ENCODE data around the gene ADRA1B. TPM values are rescaled to one million over a fixed set of nuclear protein-coding genes. Genes with fewer than 3 reads are reported as not detected.

The ADRA1B gene
- total RNA-seq, 1 donor from 2014 or later, result 0.57 TPM

DNA sequence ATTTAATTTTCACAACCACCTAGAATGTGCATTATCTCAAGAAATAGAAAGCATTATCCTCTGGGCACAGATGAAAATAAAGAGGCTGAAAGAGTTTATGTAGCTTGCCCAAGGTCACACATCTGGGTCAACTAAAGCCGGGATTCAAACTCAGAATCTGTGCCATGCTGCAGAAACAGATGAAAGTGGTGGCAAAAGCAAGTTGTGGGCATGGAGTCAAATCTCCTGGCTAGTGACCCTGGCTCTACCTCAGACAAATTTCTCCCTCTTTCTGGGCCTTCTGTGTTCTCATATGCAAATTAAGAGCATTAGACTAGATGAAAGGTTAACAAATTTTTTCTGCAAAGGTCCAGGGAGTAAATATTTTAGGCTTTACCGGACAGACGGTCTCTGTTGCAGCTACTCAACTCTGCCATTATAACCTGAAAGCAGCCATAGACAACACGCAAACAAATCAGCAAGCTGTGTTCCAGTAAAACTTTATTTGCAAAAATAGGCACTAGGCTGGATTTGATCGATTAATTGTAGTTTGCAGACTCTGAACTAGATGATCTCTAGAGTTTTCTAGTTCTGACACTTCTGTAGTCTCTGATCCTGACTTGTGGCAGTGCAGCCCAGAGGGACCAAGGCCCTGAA is 6.0 kb upstream of the ADRA1B start:
- Mint-ChIP-seq H3K27me3 (peaks cover 32% of the 10 kb centered on the region), H3K9me3 (ENCODE audit: low read depth) (no peaks in the 10 kb centered on the region), H3K27ac (no peak overlapping the region), H3K36me3 (ENCODE audit: insufficient read depth) (no peaks in the 10 kb centered on the region), H3K4me1 (ENCODE audit: low read depth) (peaks cover 8% of the 10 kb centered on the region), H3K4me3 (ENCODE audit: low read depth) (no peak overlapping the region)
- TF ChIP-seq CTCF (IDR thresholded peaks at IDR 0.05; ENCODE audit: unreplicated experiment), result no peak
- no peak for DNase-seq (ENCODE audit: low spot score, unreplicated experiment)

DNA sequence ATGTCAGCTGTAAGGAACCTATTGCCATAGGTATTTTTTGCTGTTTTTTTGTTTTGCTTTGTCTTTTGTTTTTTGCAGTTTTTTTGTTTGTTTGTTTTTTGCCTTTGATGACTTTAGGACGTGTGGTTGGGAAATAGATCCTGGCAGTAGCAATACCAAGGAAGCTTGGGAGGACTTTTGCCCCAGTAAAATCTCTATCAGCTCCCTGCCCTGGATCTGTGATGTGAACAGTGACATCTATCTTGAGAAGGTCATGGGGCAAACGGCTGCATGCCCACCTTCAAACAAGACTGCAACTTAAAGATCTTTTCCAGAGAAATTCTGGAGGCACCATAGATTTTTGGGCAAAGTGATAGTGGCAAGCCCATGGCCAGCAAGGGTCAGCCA is 5.4 kb upstream of the ADRA1B start:
- Mint-ChIP-seq H3K36me3 (ENCODE audit: insufficient read depth) (no peaks in the 10 kb centered on the region), H3K9me3 (ENCODE audit: low read depth) (no peaks in the 10 kb centered on the region), H3K4me1 (ENCODE audit: low read depth) (peaks cover 11% of the 10 kb centered on the region), H3K4me3 (ENCODE audit: low read depth) (no peak overlapping the region), H3K27me3 (peaks cover 38% of the 10 kb centered on the region), H3K27ac (peak overlapping the region; percentile 65)
- TF ChIP-seq CTCF (IDR thresholded peaks at IDR 0.05; ENCODE audit: unreplicated experiment), result no peak
- DNase-seq (ENCODE audit: low spot score, unreplicated experiment), result no peak

- no peak for TF ChIP-seq CTCF (IDR thresholded peaks at IDR 0.05; ENCODE audit: unreplicated experiment)
- H3K9me3 Mint-ChIP-seq (ENCODE audit: low read depth), result no peaks in the 10 kb centered on the region
- H3K36me3 Mint-ChIP-seq (ENCODE audit: insufficient read depth), result no peaks in the 10 kb centered on the region
- peaks cover 38% of the 10 kb centered on the region for H3K27me3 Mint-ChIP-seq
- H3K4me1 Mint-ChIP-seq (ENCODE audit: low read depth), result peaks cover 11% of the 10 kb centered on the region
- DNase-seq (ENCODE audit: low spot score, unreplicated experiment), result no peak
- H3K27ac Mint-ChIP-seq, result peak overlapping the region; percentile 65
- H3K4me3 Mint-ChIP-seq (ENCODE audit: low read depth), result no peak overlapping the region
Observed at GRCh38 chr5:159911349-159911748, 4.9 kb upstream of the ADRA1B start.

DNA sequence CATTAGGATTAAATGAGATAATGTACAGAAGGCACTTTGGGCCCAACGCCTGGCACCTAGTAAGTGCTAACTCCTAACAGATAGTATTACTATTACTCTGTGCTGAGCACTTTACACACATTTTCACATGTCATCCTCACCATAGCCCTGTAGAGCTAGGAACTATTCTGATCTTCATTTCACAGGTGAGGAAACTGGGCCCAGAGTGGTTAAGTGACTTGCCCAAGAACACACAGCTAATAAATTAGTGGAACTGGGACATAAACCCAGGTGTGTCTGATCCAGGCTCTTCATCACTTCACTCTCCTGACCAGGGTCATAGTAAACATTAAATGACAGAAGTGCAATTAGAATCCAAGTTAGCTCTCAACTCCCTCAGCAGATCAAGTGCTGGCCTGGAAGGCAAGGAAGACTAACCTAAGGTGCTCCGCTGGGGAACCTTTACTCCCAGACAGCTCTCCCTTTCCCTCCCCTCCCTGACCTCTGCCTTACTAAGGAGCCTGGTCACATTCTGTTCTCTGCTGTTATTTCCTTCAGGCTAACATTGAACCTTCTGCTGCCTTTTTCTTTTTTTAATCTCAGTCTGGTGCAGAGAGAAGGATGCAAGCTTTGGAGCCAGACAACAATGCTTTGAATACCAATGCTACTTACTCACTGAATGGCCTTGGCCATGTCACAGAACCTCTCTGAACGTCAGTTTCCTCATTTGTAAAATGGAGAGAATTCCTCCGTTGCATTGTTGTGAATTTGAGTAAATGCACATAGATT is 4.1 kb upstream of the ADRA1B start:
- no peak for TF ChIP-seq CTCF (IDR thresholded peaks at IDR 0.05; ENCODE audit: unreplicated experiment)
- DNase-seq (ENCODE audit: low spot score, unreplicated experiment), result no peak
- Mint-ChIP-seq H3K27ac (no peak overlapping the region), H3K27me3 (peaks cover 44% of the 10 kb centered on the region), H3K36me3 (ENCODE audit: insufficient read depth) (no peaks in the 10 kb centered on the region), H3K4me1 (ENCODE audit: low read depth) (peaks cover 11% of the 10 kb centered on the region), H3K4me3 (ENCODE audit: low read depth) (no peak overlapping the region), H3K9me3 (ENCODE audit: low read depth) (no peaks in the 10 kb centered on the region)

DNA sequence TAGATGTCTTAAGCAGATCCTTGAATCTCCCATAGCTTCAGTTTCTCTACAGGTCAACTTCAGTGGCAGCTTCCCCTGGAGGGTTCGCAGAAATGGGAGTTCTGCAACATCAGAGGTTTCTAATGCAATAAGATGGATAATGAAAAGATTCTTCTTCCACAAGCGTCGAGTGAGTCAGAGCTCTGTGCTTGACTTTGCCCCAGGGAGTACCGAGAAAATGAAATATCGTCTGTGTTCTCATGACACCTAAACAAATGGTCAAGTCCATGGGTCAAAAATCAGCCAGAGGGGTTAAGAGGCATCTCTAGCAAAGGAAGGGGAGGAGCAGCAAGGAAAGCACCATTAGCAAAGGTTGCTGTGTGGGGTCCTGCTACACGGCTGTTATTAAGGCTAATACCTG is 3.2 kb upstream of the ADRA1B start:
- peaks cover 52% of the 10 kb centered on the region for H3K27me3 Mint-ChIP-seq
- no peak overlapping the region for H3K4me3 Mint-ChIP-seq (ENCODE audit: low read depth)
- no peaks in the 10 kb centered on the region for H3K36me3 Mint-ChIP-seq (ENCODE audit: insufficient read depth)
- H3K4me1 Mint-ChIP-seq (ENCODE audit: low read depth), result peaks cover 11% of the 10 kb centered on the region
- no peak for TF ChIP-seq CTCF (IDR thresholded peaks at IDR 0.05; ENCODE audit: unreplicated experiment)
- no peak overlapping the region for H3K27ac Mint-ChIP-seq
- DNase-seq (ENCODE audit: low spot score, unreplicated experiment), result no peak
- no peaks in the 10 kb centered on the region for H3K9me3 Mint-ChIP-seq (ENCODE audit: low read depth)

Data from progenitor cell of endocrine pancreas (in vitro differentiated cells).